Measurements from ENCODE around the gene PHOX2A. TPM values are rescaled to one million over a fixed set of nuclear protein-coding genes. Genes with fewer than 3 reads are reported as not detected.
"Not testable (repeated sequence)": the region's sequence is repeated elsewhere in the genome, so short reads cannot be mapped to it uniquely, and the experiment has no call there.

Gene PHOX2A
- total RNA-seq: not detected

GRCh38 chr11:72244060-72244360 is at the start of gene PHOX2A:
Gene PHOX2A, minus strand, starts transcription at chr11:72244176. Its CDS starts 172 bp downstream, at chr11:72244004.
- H3K27ac Mint-ChIP-seq: no peak within 1 kb of the TSS
- peaks cover 20% of the 10 kb centered on the region for H3K4me1 Mint-ChIP-seq
- DNase-seq: no peak
- POLR2A ChIA-PET: no interaction called here
- H3K4me3 Mint-ChIP-seq: no peak within 1 kb of the TSS
- CTCF ChIA-PET: no interaction called here
- no peaks in the 10 kb centered on the region for H3K9me3 Mint-ChIP-seq
- peaks cover 44% of the 10 kb centered on the region for H3K27me3 Mint-ChIP-seq
- peaks cover 10% of the 10 kb centered on the region for H3K36me3 Mint-ChIP-seq (ENCODE audit: low read depth)

- Mint-ChIP-seq H3K27ac (no peak overlapping the region), H3K4me3 (no peak overlapping the region), H3K27me3 (no peaks in the 10 kb centered on the region), H3K36me3 (ENCODE audit: low read depth) (no peaks in the 10 kb centered on the region), H3K4me1 (no peaks in the 10 kb centered on the region), H3K9me3 (no peaks in the 10 kb centered on the region)
- POLR2A ChIA-PET: interaction anchor here (1.1 to 1.4 kb wide), 2 partner anchors 122 to 141 kb away, joined by 3 read pairs; partner anchors contain the start of gene CLPB
- DNase-seq: no peak
- CTCF ChIA-PET: interaction anchor here (2.8 to 2.9 kb wide), 2 partner anchors 121 to 138 kb away, joined by 12 read pairs; no protein-coding TSS in a partner anchor
Observed at GRCh38 chr11:72293391-72293790, 49.4 kb upstream of the PHOX2A start.

- no peak for DNase-seq
- no peaks in the 10 kb centered on the region for H3K27me3 Mint-ChIP-seq
- no peak overlapping the region for H3K27ac Mint-ChIP-seq
- POLR2A ChIA-PET: interaction anchor here (1.4 kb wide), 1 partner anchor 124 kb away, joined by 3 read pairs; no protein-coding TSS in a partner anchor
- no peak overlapping the region for H3K4me3 Mint-ChIP-seq
- no peaks in the 10 kb centered on the region for H3K9me3 Mint-ChIP-seq
- H3K4me1 Mint-ChIP-seq: no peaks in the 10 kb centered on the region
- CTCF ChIA-PET: interaction anchor here (0.7 to 2.9 kb wide), 4 partner anchors 119 to 154 kb away, joined by 4 to 12 read pairs (median 8); no protein-coding TSS in a partner anchor
- no peaks in the 10 kb centered on the region for H3K36me3 Mint-ChIP-seq (ENCODE audit: low read depth)
Observed at GRCh38 chr11:72292106-72292785, 48.3 kb upstream of the PHOX2A start.

- H3K9me3 Mint-ChIP-seq; H3K27me3 Mint-ChIP-seq; H3K27ac Mint-ChIP-seq; DNase-seq; POLR2A ChIA-PET; H3K36me3 Mint-ChIP-seq (ENCODE audit: low read depth); H3K4me1 Mint-ChIP-seq; H3K4me3 Mint-ChIP-seq: not testable (repeated sequence)
- CTCF ChIA-PET: interaction anchor here (0.7 to 2.4 kb wide), 7 partner anchors 10 to 338 kb away, joined by 3 to 19 read pairs (median 4); no protein-coding TSS in a partner anchor
Observed at GRCh38 chr11:72290741-72291140, 46.8 kb upstream of the PHOX2A start.

- no peaks in the 10 kb centered on the region for H3K36me3 Mint-ChIP-seq (ENCODE audit: low read depth)
- ChIA-PET POLR2A (interaction anchor here (1.2 kb wide), 1 partner anchor 39 kb away, joined by 3 read pairs; no protein-coding TSS in a partner anchor), CTCF (interaction anchor here (2.3 kb wide), 1 partner anchor 144 kb away, joined by 7 read pairs; no protein-coding TSS in a partner anchor)
- no peak for DNase-seq
- H3K4me1 Mint-ChIP-seq: no peaks in the 10 kb centered on the region
- H3K27me3 Mint-ChIP-seq: peaks cover 14% of the 10 kb centered on the region
- H3K4me3 Mint-ChIP-seq: no peak overlapping the region
- H3K27ac Mint-ChIP-seq: no peak overlapping the region
- H3K9me3 Mint-ChIP-seq: no peaks in the 10 kb centered on the region
Observed at GRCh38 chr11:72287293-72287692, 43.3 kb upstream of the PHOX2A start.

DNA sequence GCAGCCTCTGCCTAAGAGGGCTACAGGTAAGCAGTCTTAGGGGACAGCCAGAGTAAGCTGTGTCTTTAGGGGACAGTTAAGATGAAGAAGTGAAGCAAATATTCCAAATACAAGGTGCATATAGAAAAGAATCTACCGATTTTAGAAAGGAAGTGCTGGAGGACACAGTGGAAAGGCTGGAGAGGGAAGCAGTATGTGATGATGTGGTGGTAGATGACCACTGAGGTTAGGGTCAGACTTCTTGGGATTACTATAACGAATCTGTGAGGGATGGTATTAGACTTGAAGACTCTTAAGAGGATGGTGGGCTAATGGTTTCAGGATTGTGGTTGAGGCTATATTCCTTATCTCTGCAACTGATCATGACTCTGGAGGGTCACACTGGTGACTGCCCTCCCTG is 40.0 kb upstream of the PHOX2A start:
- CTCF ChIA-PET: no interaction called here
- Mint-ChIP-seq H3K27ac (no peak overlapping the region), H3K4me3 (no peak overlapping the region), H3K4me1 (no peaks in the 10 kb centered on the region), H3K9me3 (no peaks in the 10 kb centered on the region), H3K27me3 (peaks cover 21% of the 10 kb centered on the region), H3K36me3 (ENCODE audit: low read depth) (no peaks in the 10 kb centered on the region)
- no peak for DNase-seq
- POLR2A ChIA-PET: no interaction called here

DNA sequence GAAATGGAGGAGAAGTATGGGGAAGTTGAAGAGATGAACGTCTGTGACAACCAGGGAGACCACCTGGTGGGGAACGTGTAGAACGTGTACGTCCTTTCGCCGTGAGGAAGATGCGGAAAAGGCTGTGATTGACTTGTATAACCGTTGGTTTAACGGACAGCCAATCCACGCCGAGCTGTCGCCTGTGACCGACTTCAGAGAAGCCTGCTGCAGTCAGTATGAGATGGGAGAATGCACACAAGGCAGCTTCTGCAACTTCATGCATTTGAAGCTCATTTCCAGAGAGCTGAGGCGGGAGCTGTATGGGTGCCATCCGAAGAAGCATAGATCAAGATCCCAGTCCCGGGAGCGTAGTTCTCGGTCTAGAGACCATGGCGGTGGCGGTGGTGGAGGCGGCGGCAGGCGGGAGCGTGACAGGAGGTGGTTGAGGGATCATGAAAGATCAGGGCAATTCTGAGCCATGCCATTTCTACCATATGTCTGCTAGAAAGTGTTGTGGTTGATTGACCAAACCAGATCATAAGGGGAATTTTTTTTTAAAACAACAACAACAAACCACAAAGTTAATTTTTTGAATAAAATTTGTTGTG is 36.8 kb upstream of the PHOX2A start:
- Mint-ChIP-seq H3K4me3 (no peak overlapping the region), H3K27ac (no peak overlapping the region)
- CTCF ChIA-PET: no interaction called here

DNA sequence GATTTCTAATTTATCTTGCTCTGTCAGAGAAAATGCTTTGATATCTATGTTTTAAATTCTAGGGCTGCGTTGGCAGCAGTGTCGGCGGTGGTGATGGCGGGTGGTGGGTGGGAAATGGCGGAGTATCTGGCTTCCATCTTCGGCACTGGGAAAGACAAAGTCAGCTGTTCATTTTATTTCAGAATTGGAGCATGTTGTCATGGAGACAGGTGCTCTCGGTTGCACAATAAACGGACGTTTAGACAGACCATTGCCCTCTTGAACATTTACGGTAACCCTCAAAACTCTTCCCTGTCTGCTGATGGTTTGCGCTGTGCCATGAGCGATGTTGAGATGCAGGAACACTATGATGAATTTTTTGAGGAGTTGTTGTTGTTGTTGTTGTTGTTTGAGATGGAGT is 36.1 kb upstream of the PHOX2A start:
- H3K27ac Mint-ChIP-seq: no peak overlapping the region
- no peak overlapping the region for H3K4me3 Mint-ChIP-seq
- CTCF ChIA-PET: no interaction called here
- DNase-seq: no peak
- no peaks in the 10 kb centered on the region for H3K36me3 Mint-ChIP-seq (ENCODE audit: low read depth)
- H3K4me1 Mint-ChIP-seq: no peaks in the 10 kb centered on the region
- no peaks in the 10 kb centered on the region for H3K9me3 Mint-ChIP-seq
- POLR2A ChIA-PET: no interaction called here
- peaks cover 24% of the 10 kb centered on the region for H3K27me3 Mint-ChIP-seq

More for the DNA sequence above, 36.8 kb upstream of the PHOX2A start:
- POLR2A ChIA-PET: no interaction called here
- Mint-ChIP-seq H3K36me3 (ENCODE audit: low read depth) (no peaks in the 10 kb centered on the region), H3K4me1 (no peaks in the 10 kb centered on the region), H3K9me3 (no peaks in the 10 kb centered on the region), H3K27me3 (peaks cover 21% of the 10 kb centered on the region)
- no peak for DNase-seq

- H3K27ac Mint-ChIP-seq: no peak overlapping the region
- no peaks in the 10 kb centered on the region for H3K9me3 Mint-ChIP-seq
- DNase-seq: no peak
- H3K27me3 Mint-ChIP-seq: peaks cover 23% of the 10 kb centered on the region
- ChIA-PET CTCF (interaction anchor here (0.8 kb wide), 1 partner anchor 135 kb away, joined by 3 read pairs; no protein-coding TSS in a partner anchor), POLR2A (no interaction called here)
- H3K4me1 Mint-ChIP-seq: no peaks in the 10 kb centered on the region
- no peaks in the 10 kb centered on the region for H3K36me3 Mint-ChIP-seq (ENCODE audit: low read depth)
- H3K4me3 Mint-ChIP-seq: no peak overlapping the region
Observed at GRCh38 chr11:72278905-72279304, 34.9 kb upstream of the PHOX2A start.

- Mint-ChIP-seq H3K27me3 (peaks cover 7% of the 10 kb centered on the region), H3K36me3 (ENCODE audit: low read depth) (no peaks in the 10 kb centered on the region), H3K4me1 (peaks cover 15% of the 10 kb centered on the region), H3K4me3 (no peak overlapping the region), H3K27ac (no peak overlapping the region), H3K9me3 (no peaks in the 10 kb centered on the region)
- DNase-seq: no peak
- POLR2A ChIA-PET: no interaction called here
- CTCF ChIA-PET: interaction anchor here (0.6 to 0.7 kb wide), 2 partner anchors 241 to 250 kb away, joined by 3 read pairs; no protein-coding TSS in a partner anchor
Observed at GRCh38 chr11:72274435-72274834, 30.5 kb upstream of the PHOX2A start.

- H3K27me3 Mint-ChIP-seq: peaks cover 10% of the 10 kb centered on the region
- H3K9me3 Mint-ChIP-seq: no peaks in the 10 kb centered on the region
- H3K4me1 Mint-ChIP-seq: peaks cover 20% of the 10 kb centered on the region
- H3K36me3 Mint-ChIP-seq (ENCODE audit: low read depth): no peaks in the 10 kb centered on the region
- DNase-seq: no peak
- POLR2A ChIA-PET: no interaction called here
- no peak overlapping the region for H3K4me3 Mint-ChIP-seq
- H3K27ac Mint-ChIP-seq: no peak overlapping the region
- CTCF ChIA-PET: interaction anchor here (1.2 to 1.6 kb wide), 3 partner anchors 143 to 162 kb away, joined by 3 to 6 read pairs (median 6); partner anchors contain the start of gene CLPB
Observed at GRCh38 chr11:72271980-72272379, 28.0 kb upstream of the PHOX2A start.

DNA sequence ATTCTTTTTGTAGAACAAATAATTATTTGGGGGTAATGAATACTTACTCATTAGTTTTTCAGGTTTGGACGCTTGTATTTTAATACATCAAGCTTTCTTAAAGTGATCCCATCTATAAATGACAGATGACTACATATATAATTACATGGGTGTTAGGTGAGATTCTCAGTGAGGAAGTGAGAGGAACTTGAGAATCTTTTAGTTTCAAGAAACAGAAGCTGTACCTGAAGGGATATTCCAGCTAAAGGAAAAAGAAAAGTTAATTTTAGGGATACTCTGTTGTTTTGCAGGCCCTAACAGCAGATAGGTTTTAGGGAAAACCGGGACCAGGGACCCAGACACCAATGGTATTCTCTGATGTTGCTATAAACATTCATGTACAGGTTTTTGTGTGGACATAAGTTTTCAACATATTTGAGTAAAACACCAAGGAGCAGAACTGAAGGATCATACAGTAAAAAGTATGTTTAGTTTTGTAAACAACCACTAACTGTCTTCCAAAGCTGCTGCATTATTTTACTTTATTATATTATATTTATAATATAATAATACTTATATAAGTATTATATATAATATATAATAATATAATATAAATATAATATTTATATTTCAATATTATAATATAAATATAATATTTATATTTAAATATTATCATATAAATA is 24.1 kb upstream of the PHOX2A start:
- Mint-ChIP-seq H3K9me3 (peaks cover 2% of the 10 kb centered on the region), H3K4me1 (peaks cover 26% of the 10 kb centered on the region), H3K27me3 (peaks cover 21% of the 10 kb centered on the region), H3K27ac (no peak overlapping the region), H3K4me3 (no peak overlapping the region), H3K36me3 (ENCODE audit: low read depth) (no peaks in the 10 kb centered on the region)
- CTCF ChIA-PET: interaction anchor here (1.2 to 1.5 kb wide), 3 partner anchors 12 to 203 kb away, joined by 3 to 6 read pairs (median 4); no protein-coding TSS in a partner anchor
- POLR2A ChIA-PET: interaction anchor here (0.7 kb wide), 1 partner anchor 37 kb away, joined by 3 read pairs; no protein-coding TSS in a partner anchor
- DNase-seq: no peak

DNA sequence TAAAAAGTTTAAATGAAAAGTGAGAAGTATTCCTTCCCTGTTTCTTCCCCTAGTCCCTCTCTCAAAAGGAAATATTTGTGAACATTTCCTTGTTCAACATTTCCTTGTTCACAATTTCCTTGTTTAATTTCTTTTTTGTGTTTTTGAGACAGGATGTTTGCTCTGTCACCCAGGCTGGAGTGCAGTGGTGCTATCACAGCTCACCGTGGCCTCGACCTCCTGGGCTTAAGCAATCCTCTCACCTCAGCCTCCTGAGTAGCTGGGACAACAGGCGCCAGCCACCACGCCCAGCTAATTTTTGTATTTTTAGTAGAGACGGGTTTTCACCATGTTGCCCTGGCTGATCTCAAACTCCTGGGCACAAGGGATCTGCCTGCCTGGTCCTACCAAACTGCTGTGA is 23.0 kb upstream of the PHOX2A start:
- POLR2A ChIA-PET: interaction anchor here (0.7 kb wide), 1 partner anchor 26 kb away, joined by 3 read pairs; no protein-coding TSS in a partner anchor
- not testable (repeated sequence) for H3K4me3 Mint-ChIP-seq; H3K27ac Mint-ChIP-seq; H3K9me3 Mint-ChIP-seq; DNase-seq; H3K36me3 Mint-ChIP-seq (ENCODE audit: low read depth)
- peaks cover 34% of the 10 kb centered on the region for H3K4me1 Mint-ChIP-seq
- CTCF ChIA-PET: interaction anchor here (1.2 kb wide), 1 partner anchor 10 kb away, joined by 4 read pairs; no protein-coding TSS in a partner anchor
- peaks cover 23% of the 10 kb centered on the region for H3K27me3 Mint-ChIP-seq
